NCI-H82 treated with DMSO at 0.1 percent for 48 hours (cell line): Measurements from ENCODE around the gene UBE3D.
"Not testable (repeated sequence)": the region's sequence is repeated elsewhere in the genome, so short reads cannot be mapped to it uniquely, and the experiment has no call there.

ENCODE experiments used
- DNase-seq: peaks from one replicate; lab custom pipeline; 2025; ENCODE audit not compliant: unreplicated experiment; lab: John Stamatoyannopoulos, UW

The UBE3D gene

DNA sequence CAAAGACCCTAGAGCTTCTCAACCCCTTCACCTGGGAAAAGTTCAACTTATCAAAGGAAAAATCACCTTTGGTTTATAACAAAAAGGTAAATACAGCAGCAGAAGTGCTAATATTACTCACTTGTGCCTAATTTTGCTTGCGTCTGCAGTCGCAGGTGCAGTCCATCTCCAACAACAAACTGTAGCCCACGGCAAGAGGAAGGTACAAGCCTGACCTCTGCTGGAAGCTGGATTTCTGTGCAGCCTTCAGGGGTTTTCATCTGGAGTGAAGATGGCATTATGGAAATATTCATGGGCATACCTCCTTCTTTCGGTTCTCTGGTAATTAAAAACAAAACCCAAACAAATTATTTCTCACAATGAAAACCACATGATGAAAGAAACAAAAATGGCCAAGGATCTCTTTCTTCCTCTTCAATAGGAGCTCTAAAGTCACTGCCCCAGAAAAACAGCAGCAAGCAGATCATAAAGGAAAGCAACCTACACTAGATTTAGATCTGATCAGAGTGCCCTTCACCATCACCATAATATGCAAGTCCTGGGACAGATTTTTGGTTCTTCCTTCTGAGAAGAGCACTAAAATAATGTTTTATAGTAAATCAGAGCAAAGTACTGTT, 7.8 kb downstream of the UBE3D start:
- no peak for DNase-seq

DNA sequence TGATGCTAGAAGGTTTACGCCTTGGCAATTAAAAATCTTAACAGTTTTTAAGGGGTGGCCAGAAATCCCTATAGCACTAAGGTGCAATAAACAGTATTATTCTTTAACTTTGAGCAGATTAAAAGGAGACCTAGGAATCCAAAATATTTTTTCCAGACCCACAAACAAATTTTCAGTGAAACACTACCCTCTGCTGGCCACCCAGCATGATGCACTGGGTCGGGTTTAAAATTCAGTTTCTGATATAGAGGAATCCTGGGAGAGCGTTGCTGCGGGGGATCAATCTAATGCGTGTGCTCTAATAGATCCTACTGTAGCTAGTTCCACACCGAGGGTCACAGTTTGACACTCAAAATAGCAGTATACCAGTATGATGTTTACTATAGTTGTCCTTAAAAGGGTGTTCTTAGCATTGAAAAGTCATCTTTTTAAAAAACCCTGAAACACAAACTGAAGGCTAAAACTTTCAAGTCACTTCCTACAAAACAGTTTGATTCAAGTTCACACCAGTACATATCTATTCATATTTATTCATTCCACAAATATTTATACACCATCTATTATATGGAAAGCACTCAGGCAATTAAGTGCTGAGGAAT, 10.2 kb downstream of the UBE3D start:
- DNase-seq = no peak

DNA sequence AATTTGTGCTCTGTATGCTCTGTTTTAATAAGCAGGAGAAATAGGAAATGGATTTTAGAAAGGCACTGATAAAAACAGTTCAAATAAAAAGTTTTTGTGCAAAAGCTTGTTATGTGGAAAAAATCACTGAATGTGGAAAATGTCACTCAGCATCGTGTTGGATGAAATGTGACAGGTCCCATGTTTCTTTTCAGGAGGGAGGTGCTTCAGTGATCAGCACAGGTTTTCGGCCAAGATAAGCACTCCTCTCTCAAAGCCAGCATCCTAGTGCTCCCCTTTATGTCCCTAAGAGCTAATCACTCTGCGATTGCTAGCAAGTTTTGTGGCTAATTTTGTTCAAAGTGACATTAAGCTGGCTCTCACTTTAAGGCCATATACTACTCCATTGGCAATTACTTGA, 12.0 kb downstream of the UBE3D start:
- no peak for DNase-seq

DNA sequence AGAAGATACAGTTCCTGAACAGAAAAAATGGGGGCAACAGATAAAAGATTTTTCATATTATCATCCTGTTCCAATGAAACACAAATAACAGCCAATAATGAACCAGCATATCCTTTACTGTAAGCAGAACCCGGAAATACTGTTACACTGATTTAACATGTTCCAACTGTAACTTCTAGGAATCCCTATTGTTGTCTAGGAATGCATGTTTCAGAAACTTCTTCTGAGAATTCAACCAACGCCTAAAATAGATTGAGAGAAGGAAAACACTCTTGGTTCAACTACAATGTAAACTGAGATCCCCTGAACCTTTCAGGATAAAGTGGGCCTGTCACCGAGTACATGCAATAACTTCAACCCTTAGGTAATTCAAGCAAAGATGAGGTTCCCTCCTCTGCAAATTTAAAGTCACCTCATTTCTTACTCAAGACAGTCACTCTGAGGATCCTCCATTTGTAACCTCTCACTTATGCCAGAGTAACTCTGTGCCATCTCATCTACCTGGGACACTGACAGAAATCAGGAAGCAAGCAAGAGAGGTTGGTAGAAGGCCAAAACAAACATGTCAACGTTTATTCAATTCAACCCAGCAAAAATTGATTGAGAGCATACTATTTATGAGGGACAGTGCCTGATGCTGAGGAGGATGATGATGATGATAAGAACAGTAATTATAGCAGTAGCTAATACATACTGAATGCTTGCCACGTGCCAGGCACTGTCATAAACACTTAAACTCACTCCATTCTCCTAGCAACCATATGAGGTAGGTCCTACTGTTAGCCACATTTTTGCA, 14.1 kb downstream of the UBE3D start:
- DNase-seq = no peak

DNA sequence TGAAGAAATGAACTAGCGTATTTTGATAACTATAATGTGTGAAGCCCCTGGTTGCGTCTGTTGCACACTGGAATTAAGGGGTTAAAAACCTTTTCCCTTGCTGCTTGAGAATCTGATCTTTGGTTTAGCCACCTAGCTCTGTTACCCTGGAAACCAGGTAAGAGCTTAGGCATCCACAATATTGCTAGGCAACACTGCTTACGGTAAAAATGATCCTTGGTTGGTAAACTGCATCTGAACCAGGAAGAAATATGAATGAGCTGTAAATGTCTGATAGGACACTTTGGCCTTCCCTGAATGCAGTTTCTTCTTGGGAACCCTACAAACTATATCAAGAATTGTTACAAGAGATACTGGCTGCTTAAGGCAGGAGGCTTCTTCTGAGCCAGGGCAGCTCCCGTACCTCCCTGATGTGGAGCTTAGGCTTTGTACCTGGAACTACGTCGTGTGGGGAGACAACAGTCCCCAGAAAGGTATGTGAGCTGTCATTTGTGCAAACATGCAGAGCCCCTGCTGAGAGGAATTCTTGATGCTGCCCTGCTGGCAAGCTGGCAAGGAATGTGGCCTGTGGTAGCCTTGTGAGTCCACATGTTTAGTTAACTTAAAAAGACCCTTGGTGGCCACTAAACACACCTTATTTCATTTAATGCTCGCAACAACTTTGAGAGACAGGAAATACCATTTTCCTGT, 18.4 kb downstream of the UBE3D start:
- no peak for DNase-seq

DNA sequence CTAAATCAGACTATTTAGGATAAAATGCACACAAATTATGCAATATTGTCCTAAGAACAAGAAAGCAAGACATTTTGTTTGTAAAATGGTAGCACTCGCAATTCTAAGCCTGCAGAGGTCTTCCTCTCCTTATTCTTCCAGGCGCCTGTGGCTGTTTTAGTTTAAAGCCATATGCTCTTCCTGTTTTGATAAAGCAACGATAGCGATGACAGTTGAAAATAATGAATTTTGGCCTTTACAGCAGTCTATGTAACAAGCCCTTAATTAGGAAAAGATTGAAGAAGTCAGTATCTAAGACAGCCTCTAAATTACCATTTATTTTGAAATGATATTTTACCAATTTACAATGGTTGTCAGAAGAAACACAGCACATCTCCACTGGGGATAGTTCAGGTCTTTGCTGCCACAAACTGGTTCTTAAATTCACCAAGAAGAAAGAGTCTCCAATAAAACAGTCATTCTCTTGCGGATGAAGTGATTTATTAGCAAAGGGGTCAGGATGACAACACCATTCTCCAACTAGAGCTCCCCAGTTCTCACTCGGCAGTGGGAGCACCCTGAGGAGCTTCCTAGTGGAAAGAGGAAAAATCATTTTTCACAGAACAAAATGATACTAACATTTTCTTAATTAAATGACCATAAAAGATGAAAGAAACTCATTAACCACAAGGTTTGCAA, 21.4 kb downstream of the UBE3D start:
- no peak for DNase-seq

DNA sequence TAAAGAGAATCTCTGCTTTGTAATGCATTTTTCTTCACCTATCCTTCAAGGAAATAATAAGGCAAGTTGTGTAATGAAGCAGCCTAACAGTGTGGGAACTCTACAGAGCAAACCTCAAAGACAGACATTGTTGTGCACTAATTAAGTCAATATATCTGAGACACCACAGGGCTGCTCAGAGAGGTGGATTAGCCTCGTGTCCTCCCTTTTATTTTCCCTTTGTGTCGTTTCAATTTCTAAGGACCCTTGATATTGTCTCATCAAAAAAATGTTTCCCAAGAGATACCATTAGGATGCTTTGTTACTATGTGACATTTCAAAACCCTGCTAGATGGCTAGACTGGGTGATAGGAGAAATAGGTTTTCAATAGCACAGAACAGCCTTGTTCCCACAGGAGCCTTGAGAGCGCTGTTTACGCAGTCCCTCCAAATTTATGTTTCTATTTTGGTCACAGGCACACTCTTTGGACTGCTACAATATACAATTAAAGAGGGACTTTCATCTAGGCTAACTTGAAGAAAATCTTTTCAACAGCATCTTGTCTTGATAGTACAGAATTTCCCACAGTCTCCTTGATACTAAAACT, 23.1 kb downstream of the UBE3D start:
- no peak for DNase-seq

DNA sequence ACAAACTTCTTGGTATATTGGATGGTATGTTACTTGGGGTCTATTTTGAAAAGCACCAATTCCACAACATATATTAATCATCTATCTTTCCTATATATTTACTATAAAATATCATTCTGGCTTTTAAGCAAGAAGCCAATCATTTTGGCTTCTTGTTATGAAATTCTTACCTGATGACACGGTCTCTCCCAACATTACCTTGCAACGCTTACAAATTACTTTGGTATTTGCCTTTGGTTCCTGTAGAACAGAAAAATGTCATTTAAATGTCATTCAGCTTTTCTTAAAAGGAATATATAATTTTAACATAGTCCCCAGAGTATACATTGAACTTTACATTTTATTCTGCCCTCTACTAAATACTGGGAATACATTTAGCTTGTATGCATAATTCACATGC, 27.4 kb downstream of the UBE3D start:
- DNase-seq = no peak

DNA sequence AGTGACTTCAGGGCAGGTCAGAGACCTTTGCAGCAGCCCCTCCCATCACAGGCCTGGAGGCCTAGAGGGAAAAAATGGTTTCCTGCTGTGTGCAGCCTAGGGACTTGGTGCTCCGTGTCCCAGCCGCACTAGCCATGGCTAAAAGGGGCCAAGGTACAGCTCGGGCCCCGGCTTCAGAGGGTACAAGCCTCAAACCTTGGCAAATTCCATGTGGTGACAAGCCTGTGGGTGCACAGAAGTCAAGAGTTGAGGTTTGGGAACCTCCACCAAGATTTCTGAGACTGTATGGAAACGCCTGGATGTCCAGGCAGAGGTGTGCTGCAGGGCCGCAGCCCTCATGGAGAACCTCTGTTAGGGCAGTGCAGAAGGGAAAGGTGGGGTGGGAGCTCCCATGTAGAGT, 34.0 kb downstream of the UBE3D start:
- DNase-seq = no peak

DNA sequence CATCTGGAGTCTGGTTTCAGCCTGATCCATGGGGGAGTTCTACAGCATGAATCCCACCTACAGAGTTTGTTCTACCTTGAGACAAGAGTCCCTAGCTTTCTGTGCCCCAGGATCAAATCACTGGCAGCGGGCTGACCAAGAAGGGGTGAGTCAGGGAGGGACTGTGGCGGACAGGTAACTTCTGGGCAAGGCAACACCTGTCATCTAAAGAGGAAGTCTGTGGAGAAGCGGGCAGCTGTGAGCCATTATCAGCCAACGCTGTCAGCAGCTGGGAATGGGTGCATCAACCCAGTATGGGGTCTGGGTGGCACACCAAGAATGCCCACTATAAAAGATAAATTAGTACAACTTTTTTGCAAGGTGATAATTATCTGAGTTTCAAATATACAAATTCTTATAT, 45.9 kb downstream of the UBE3D start:
- no peak for DNase-seq

DNA sequence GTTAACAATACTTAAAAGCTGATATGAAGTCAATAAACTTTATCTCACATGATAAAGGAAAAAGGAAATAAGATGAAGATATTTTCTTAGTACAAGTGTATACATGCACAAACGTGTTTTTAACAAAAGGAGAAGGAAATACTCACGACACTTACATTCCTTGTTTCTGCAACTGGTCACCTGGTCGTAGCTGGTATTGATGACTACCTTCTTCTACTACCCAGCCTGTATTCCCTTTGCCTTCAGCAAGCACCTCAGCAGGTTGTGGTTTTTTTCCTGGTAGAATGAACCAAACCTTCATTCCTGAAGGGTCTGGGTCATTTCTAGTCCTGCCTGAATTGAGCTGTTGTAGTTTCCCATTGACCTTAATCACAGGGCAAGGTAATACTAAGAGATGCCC, 54.5 kb downstream of the UBE3D start:
- not testable (repeated sequence) for DNase-seq

DNA sequence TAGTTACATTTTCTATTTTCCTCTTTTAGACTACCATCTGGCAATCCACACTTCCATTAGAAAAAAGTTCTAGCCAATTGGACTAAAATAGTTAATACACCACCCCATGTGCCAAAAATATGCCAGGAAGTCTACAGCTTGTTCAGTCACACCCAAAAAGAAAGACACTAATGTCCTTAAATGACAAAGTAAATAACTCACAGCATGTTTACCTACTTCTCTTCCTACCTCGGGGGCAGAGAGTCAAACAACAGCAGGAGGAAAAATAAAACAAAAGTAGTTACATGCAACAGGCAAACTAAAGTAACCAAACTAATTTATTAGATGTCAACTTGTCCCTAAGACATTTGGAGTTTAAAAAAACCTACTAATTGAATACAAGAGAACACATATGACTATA, 57.0 kb downstream of the UBE3D start:
- DNase-seq = no peak

DNA sequence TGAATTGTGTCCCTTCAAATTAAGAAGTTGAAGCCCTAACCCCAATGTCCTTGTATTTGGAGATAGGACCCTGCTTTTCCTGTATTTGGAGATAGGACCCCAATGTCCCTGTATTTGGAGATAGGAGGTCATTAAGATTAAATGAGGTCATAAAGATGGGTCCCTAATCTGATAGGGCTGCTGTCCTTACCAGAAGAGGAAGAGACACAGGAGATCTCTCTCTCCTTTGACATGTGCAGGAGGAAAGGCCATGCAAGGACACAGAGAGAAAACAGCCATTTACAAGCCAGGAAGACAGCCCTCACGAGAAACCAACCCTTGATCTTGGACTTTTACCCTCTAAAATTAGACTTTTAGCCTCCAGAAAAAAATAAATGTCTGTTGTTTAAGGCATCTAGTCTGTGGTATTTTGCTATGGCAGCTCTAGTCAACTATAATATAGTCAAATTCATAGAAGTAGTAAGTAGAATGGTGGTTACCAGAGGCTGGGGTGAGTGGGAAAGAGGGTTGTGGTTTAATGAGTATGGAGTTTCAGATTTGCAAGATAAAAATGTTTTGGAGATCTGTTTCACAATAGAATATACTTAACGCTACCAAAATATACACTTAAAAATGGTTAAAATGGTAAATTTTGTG, 59.3 kb downstream of the UBE3D start:
- no peak for DNase-seq

DNA sequence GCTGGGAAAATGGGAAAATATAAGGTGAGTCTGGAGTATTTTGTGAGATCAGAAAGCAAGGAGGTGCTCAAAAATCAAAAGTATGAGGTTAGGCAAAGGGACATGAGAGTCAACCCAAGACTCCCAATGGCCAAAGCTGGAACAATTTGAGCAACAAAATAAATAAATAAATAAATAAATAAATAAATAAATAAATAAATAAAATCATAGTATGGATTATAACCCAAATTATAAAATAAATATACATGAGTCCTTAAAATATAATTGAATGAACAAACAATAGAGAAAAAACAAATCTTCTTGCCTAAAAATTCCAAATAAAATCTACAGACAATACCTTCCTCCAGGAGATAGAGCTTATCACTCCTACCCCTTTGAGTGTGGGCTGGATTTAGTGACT, 69.5 kb downstream of the UBE3D start:
- DNase-seq = no peak

DNA sequence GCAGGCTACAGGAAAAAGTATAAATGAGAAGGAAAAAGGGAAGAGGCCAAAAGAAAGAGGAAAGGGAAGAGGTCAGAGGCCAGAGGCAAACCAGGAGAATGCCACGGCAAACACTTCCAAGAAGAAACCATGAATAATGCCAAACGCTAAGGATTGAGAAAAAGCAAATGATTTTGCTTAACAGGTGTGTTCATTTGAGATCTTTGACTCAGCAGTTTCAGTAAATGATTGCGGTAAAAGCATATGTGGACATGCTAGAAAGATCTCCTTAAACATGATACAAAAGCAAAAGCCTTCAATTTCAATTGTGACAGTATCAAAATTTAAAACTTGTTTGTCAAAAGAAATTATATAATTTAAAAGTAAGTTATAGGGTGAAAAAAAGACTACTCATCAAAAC, 70.6 kb downstream of the UBE3D start:
- DNase-seq = no peak

DNA sequence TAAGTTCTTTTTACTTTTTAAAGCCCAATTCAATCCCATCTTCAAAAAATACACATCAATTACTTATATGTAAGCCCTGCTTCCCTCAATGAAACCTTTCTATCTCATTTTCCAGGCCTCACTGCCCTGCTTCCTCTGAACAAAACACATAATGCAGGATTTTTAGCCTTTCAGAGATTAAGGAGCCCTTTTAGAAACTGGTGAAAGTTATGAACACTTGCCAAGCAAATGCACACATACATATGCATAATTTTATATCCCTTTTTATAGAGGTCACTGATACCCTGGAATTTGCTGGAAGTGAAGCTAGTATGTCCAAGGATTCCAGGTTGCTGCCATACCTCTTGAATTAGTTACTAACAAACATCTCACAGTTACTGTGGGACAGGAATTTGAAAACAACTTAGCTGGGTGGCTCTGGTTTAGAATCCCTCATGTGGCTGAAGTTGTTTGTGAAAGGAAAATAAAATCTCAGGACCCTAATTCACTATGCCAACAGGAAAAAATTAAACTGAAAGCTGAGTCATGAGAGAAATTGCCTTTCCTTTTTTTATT, 75.8 kb downstream of the UBE3D start:
- no peak for DNase-seq

DNA sequence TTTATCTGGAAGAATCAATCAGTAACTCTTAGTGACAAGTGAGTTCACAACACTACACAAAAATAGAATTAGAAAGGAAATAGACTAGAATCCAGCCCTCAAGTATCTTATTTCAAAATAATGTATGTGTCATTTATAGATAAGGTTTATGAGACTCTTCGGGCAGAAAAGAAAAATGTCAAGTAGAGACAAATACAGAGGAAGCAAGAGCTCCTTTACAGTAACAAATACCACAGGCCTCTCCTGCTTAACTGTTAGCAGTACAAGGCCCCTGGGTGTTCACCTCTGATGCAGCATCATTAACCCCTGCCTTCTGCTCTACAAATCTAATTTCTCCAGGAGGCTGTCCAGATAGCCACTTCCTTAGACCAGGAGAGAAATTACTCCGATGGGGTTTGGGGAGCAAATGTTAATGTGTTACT, 76.7 kb downstream of the UBE3D start:
- DNase-seq = no peak

DNA sequence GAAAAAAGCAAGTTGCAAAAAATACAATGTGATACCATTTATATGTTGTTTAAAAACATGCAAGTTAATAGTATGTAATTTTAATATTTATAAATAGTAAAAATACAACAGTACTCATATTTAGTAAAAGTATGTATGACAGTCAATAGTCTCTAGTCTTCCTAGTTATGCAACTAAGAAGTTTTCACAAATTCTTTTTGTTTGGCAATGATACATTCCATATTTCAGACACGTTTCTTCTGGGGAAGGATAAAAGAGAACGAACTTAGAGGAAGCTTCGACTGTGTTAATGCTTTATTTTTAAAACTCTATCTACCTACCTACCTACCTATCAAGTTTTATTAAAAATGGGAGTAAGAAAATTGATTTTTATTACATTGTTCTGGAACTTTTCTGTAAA, 77.7 kb downstream of the UBE3D start:
- no peak for DNase-seq

DNA sequence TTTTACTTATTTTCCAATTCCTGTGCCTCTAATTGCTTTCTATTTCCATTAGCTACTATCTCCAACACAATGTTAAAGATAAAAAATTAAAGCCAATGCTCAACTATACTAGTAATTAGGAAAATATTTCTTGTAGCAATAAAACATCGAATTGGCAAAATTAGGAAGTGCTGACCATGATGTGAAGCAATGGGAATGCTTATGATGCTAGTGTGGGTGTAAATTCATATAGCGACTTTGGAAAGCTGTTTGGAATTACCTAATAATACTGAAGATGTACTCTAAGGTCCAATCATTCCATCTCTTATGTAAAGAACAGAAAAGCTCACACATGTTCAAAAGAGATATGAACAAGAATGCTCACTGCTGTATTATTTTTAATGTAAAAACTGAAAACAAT, 78.2 kb downstream of the UBE3D start:
- DNase-seq = no peak

DNA sequence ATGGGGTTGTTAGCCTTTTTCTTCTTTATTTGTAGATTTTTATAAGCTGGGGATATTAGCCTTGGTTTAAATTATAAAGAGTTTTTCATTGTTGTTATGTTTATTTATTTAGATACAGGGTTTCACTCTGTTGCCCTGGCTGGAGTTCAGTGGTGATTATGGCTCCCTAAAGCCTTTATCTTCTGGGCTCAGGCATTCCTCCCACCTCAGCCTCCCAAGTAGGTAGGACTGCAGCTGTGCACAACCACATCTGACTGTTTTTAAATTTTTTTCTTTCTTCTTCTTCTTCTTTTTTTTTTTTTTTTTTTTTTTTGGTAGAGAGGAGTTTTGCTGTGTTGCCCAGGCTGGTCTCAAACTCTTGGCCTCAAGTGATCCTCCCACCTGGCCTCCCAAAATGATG, 80.9 kb downstream of the UBE3D start:
- DNase-seq = no peak
